GM21367 (cell line): ENCODE data around the gene TBC1D9.

Experiments
- ATAC-seq: cut with Tn5 transposase; IDR thresholded peaks from one replicate; pipeline ENCODE4 v1.9.1; 2021; ENCODE audit not compliant: unreplicated experiment

TBC1D9 gene

GRCh38 chr4:140726776-140727500 lies 29.2 kb downstream of the TBC1D9 start:
- ATAC-seq = no peak

- no peak for ATAC-seq
These were observed 30.6 kb downstream of the TBC1D9 start for GRCh38 chr4:140725556-140725955.

- ATAC-seq = no peak
These were observed 31.4 kb downstream of the TBC1D9 start for GRCh38 chr4:140724760-140725159.

- peak; percentile 41 for ATAC-seq
These were observed 35.5 kb downstream of the TBC1D9 start for GRCh38 chr4:140720387-140721304.

GRCh38 chr4:140719686-140720085 lies 36.5 kb downstream of the TBC1D9 start:
- peak; percentile 57 for ATAC-seq

GRCh38 chr4:140719022-140719421 lies 37.2 kb downstream of the TBC1D9 start:
- no peak for ATAC-seq

- ATAC-seq = no peak
These were observed 37.8 kb downstream of the TBC1D9 start for GRCh38 chr4:140718241-140718952.

- ATAC-seq = no peak
These were observed 38.9 kb downstream of the TBC1D9 start for GRCh38 chr4:140717313-140717712.

GRCh38 chr4:140715119-140715518 lies 41.1 kb downstream of the TBC1D9 start:
- ATAC-seq = no peak

- no peak for ATAC-seq
These were observed 44.3 kb downstream of the TBC1D9 start for GRCh38 chr4:140711910-140712309.

- no peak for ATAC-seq
These were observed 45.1 kb downstream of the TBC1D9 start for GRCh38 chr4:140710908-140711622.

GRCh38 chr4:140707325-140707724 lies 48.9 kb downstream of the TBC1D9 start:
- ATAC-seq = no peak

- no peak for ATAC-seq
These were observed 49.5 kb downstream of the TBC1D9 start for GRCh38 chr4:140706665-140707064.

GRCh38 chr4:140706276-140706625 lies 49.9 kb downstream of the TBC1D9 start:
- ATAC-seq = no peak

GRCh38 chr4:140705625-140706275 lies 50.4 kb downstream of the TBC1D9 start:
- no peak for ATAC-seq

- ATAC-seq = no peak
These were observed 51.2 kb downstream of the TBC1D9 start for GRCh38 chr4:140704964-140705363.

GRCh38 chr4:140704392-140704960 lies 51.7 kb downstream of the TBC1D9 start:
- no peak for ATAC-seq

GRCh38 chr4:140703463-140703862 lies 52.7 kb downstream of the TBC1D9 start:
- no peak for ATAC-seq

- no peak for ATAC-seq
These were observed 54.0 kb downstream of the TBC1D9 start for GRCh38 chr4:140702096-140702757.

GRCh38 chr4:140701071-140701470 lies 55.1 kb downstream of the TBC1D9 start:
- ATAC-seq = no peak
